ENCODE measurements around the gene NFIA.

Gene NFIA

GRCh38 chr1:61332196-61332753 lies 249.9 kb downstream of the NFIA start:
- H3K9ac ChIP-seq (ENCODE audit: low read depth, low read length): no peak overlapping the region
- no peaks in the 10 kb centered on the region for H3K27me3 ChIP-seq (ENCODE audit: insufficient read depth, low read length)
- no peak overlapping the region for H3K27ac ChIP-seq (ENCODE audit: low read depth, low read length)
- peaks cover 11% of the 10 kb centered on the region for H3K4me1 ChIP-seq (ENCODE audit: insufficient read depth, low read length)
- WGBS: 93% methylated on average over 1 of the region's 1 CpG
- no peak overlapping the region for H3K4me3 ChIP-seq (ENCODE audit: low read length)
- 0 out of 2 replicates have a peak, but pooled peaks cover 3% of the 10 kb centered on the region for H3K9me3 ChIP-seq (ENCODE audit: insufficient read depth, low read depth, low read length)
- no peaks in the 10 kb centered on the region for H3K36me3 ChIP-seq (ENCODE audit: insufficient read depth, low read length)

GRCh38 chr1:61332796-61333195 lies 250.4 kb downstream of the NFIA start:
- Histone ChIP-seq H3K27me3 (ENCODE audit: insufficient read depth, low read length) (no peaks in the 10 kb centered on the region), H3K36me3 (ENCODE audit: insufficient read depth, low read length) (no peaks in the 10 kb centered on the region), H3K4me3 (ENCODE audit: low read length) (no peak overlapping the region), H3K4me1 (ENCODE audit: insufficient read depth, low read length) (peaks cover 16% of the 10 kb centered on the region), H3K9me3 (ENCODE audit: insufficient read depth, low read depth, low read length) (no peaks in the 10 kb centered on the region), H3K9ac (ENCODE audit: low read depth, low read length) (no peak overlapping the region), H3K27ac (ENCODE audit: low read depth, low read length) (no peak overlapping the region)
- WGBS: no CpG with 5 or more reads among the region's 1 CpG

GRCh38 chr1:61334718-61335589 lies 252.6 kb downstream of the NFIA start:
- Histone ChIP-seq H3K9me3 (ENCODE audit: insufficient read depth, low read depth, low read length) (no peaks in the 10 kb centered on the region), H3K4me1 (ENCODE audit: insufficient read depth, low read length) (peaks cover 27% of the 10 kb centered on the region), H3K36me3 (ENCODE audit: insufficient read depth, low read length) (no peaks in the 10 kb centered on the region), H3K27me3 (ENCODE audit: insufficient read depth, low read length) (no peaks in the 10 kb centered on the region), H3K9ac (ENCODE audit: low read depth, low read length) (no peak overlapping the region), H3K27ac (ENCODE audit: low read depth, low read length) (no peak overlapping the region), H3K4me3 (ENCODE audit: low read length) (no peak overlapping the region)
- WGBS: 93% methylated on average over 14 of the region's 14 CpGs

GRCh38 chr1:61337037-61337436 lies 254.7 kb downstream of the NFIA start:
- H3K9ac ChIP-seq (ENCODE audit: low read depth, low read length): no peak overlapping the region
- H3K9me3 ChIP-seq (ENCODE audit: insufficient read depth, low read depth, low read length): no peaks in the 10 kb centered on the region
- 64% methylated on average over 3 of the region's 3 CpGs for WGBS
- no peak overlapping the region for H3K27ac ChIP-seq (ENCODE audit: low read depth, low read length)
- H3K4me1 ChIP-seq (ENCODE audit: insufficient read depth, low read length): peaks cover 27% of the 10 kb centered on the region
- H3K36me3 ChIP-seq (ENCODE audit: insufficient read depth, low read length): no peaks in the 10 kb centered on the region
- no peaks in the 10 kb centered on the region for H3K27me3 ChIP-seq (ENCODE audit: insufficient read depth, low read length)
- no peak overlapping the region for H3K4me3 ChIP-seq (ENCODE audit: low read length)

- 95% methylated on average over 1 of the region's 1 CpG for WGBS
- peaks cover 27% of the 10 kb centered on the region for H3K4me1 ChIP-seq (ENCODE audit: insufficient read depth, low read length)
These were observed 255.1 kb downstream of the NFIA start for GRCh38 chr1:61337441-61337951.

GRCh38 chr1:61337981-61338848 lies 255.9 kb downstream of the NFIA start:
- Histone ChIP-seq H3K36me3 (ENCODE audit: insufficient read depth, low read length) (no peaks in the 10 kb centered on the region), H3K9ac (ENCODE audit: low read depth, low read length) (peak overlapping the region; percentile 16; the same call in 1 of the 2 replicates), H3K4me1 (ENCODE audit: insufficient read depth, low read length) (peaks cover 27% of the 10 kb centered on the region), H3K27me3 (ENCODE audit: insufficient read depth, low read length) (no peaks in the 10 kb centered on the region), H3K4me3 (ENCODE audit: low read length) (no peak overlapping the region), H3K9me3 (ENCODE audit: insufficient read depth, low read depth, low read length) (no peaks in the 10 kb centered on the region), H3K27ac (ENCODE audit: low read depth, low read length) (peak overlapping the region; percentile 33)
- WGBS: 40% methylated on average over 13 of the region's 13 CpGs

More at GRCh38 chr1:61337441-61337951, 255.1 kb downstream of the NFIA start:
- no peaks in the 10 kb centered on the region for H3K36me3 ChIP-seq (ENCODE audit: insufficient read depth, low read length)
- H3K4me3 ChIP-seq (ENCODE audit: low read length): no peak overlapping the region
- H3K27me3 ChIP-seq (ENCODE audit: insufficient read depth, low read length): no peaks in the 10 kb centered on the region
- no peaks in the 10 kb centered on the region for H3K9me3 ChIP-seq (ENCODE audit: insufficient read depth, low read depth, low read length)
- peak overlapping the region; percentile 33; the same call in 1 of the 2 replicates for H3K27ac ChIP-seq (ENCODE audit: low read depth, low read length)
- H3K9ac ChIP-seq (ENCODE audit: low read depth, low read length): peak overlapping the region; percentile 16; the same call in 1 of the 2 replicates

GRCh38 chr1:61338899-61339298 lies 256.5 kb downstream of the NFIA start:
- Histone ChIP-seq H3K27me3 (ENCODE audit: insufficient read depth, low read length) (no peaks in the 10 kb centered on the region), H3K4me1 (ENCODE audit: insufficient read depth, low read length) (peaks cover 27% of the 10 kb centered on the region), H3K36me3 (ENCODE audit: insufficient read depth, low read length) (no peaks in the 10 kb centered on the region), H3K27ac (ENCODE audit: low read depth, low read length) (no peak overlapping the region), H3K9ac (ENCODE audit: low read depth, low read length) (no peak overlapping the region), H3K4me3 (ENCODE audit: low read length) (no peak overlapping the region), H3K9me3 (ENCODE audit: insufficient read depth, low read depth, low read length) (no peaks in the 10 kb centered on the region)
- WGBS: 97% methylated on average over 4 of the region's 5 CpGs

GRCh38 chr1:61341426-61341825 lies 259.1 kb downstream of the NFIA start:
- Histone ChIP-seq H3K9ac (ENCODE audit: low read depth, low read length) (no peak overlapping the region), H3K4me1 (ENCODE audit: insufficient read depth, low read length) (peaks cover 24% of the 10 kb centered on the region), H3K27ac (ENCODE audit: low read depth, low read length) (no peak overlapping the region), H3K9me3 (ENCODE audit: insufficient read depth, low read depth, low read length) (no peaks in the 10 kb centered on the region), H3K27me3 (ENCODE audit: insufficient read depth, low read length) (no peaks in the 10 kb centered on the region), H3K36me3 (ENCODE audit: insufficient read depth, low read length) (no peaks in the 10 kb centered on the region), H3K4me3 (ENCODE audit: low read length) (no peak overlapping the region)
- WGBS: 95% methylated on average over 6 of the region's 6 CpGs

- Histone ChIP-seq H3K4me1 (ENCODE audit: insufficient read depth, low read length) (no peaks in the 10 kb centered on the region), H3K27me3 (ENCODE audit: insufficient read depth, low read length) (no peaks in the 10 kb centered on the region), H3K36me3 (ENCODE audit: insufficient read depth, low read length) (no peaks in the 10 kb centered on the region), H3K4me3 (ENCODE audit: low read length) (no peak overlapping the region), H3K27ac (ENCODE audit: low read depth, low read length) (no peak overlapping the region), H3K9ac (ENCODE audit: low read depth, low read length) (no peak overlapping the region), H3K9me3 (ENCODE audit: insufficient read depth, low read depth, low read length) (no peaks in the 10 kb centered on the region)
- WGBS: 89% methylated on average over 6 of the region's 6 CpGs
These were observed 261.5 kb downstream of the NFIA start for GRCh38 chr1:61343734-61344420.

GRCh38 chr1:61344696-61345095 lies 262.3 kb downstream of the NFIA start:
- Histone ChIP-seq H3K9ac (ENCODE audit: low read depth, low read length) (no peak overlapping the region), H3K4me3 (ENCODE audit: low read length) (no peak overlapping the region), H3K9me3 (ENCODE audit: insufficient read depth, low read depth, low read length) (no peaks in the 10 kb centered on the region), H3K36me3 (ENCODE audit: insufficient read depth, low read length) (no peaks in the 10 kb centered on the region), H3K27me3 (ENCODE audit: insufficient read depth, low read length) (no peaks in the 10 kb centered on the region), H3K27ac (ENCODE audit: low read depth, low read length) (no peak overlapping the region), H3K4me1 (ENCODE audit: insufficient read depth, low read length) (no peaks in the 10 kb centered on the region)
- WGBS: 100% methylated on average over 2 of the region's 2 CpGs

Measured in HUES64 (cell line).